ENCODE measurements around the gene KCNIP4.

KCNIP4 gene

GRCh38 chr4:21896767-21897166 lies 51.8 kb downstream of the KCNIP4 start:
- ChIA-PET CTCF (no interaction called here), POLR2A (ENCODE audit: low non-redundant PET) (no interaction called here)
- no peak for TF ChIP-seq CTCF (conservative IDR thresholded peaks at IDR 0.05; ENCODE audit: low read depth)
- H3K27ac ChIP-seq: no peak overlapping the region
- DNase-seq (ENCODE audit: low spot score): no peak

- POLR2A ChIA-PET (ENCODE audit: low non-redundant PET): no interaction called here
- no peak overlapping the region for H3K27ac ChIP-seq
- DNase-seq (ENCODE audit: low spot score): no peak
- TF ChIP-seq CTCF (conservative IDR thresholded peaks at IDR 0.05; ENCODE audit: low read depth): no peak
- CTCF ChIA-PET: no interaction called here
Observed at GRCh38 chr4:21893136-21893535, 55.4 kb downstream of the KCNIP4 start.

GRCh38 chr4:21890231-21890630 lies 58.3 kb downstream of the KCNIP4 start:
- DNase-seq (ENCODE audit: low spot score): no peak
- CTCF ChIA-PET: no interaction called here
- no peak for TF ChIP-seq CTCF (conservative IDR thresholded peaks at IDR 0.05; ENCODE audit: low read depth)
- POLR2A ChIA-PET (ENCODE audit: low non-redundant PET): no interaction called here
- H3K27ac ChIP-seq: no peak overlapping the region

- ChIA-PET POLR2A (ENCODE audit: low non-redundant PET) (no interaction called here), CTCF (no interaction called here)
- no peak for TF ChIP-seq CTCF (conservative IDR thresholded peaks at IDR 0.05; ENCODE audit: low read depth)
- DNase-seq (ENCODE audit: low spot score): peak; percentile 36
- no peak overlapping the region for H3K27ac ChIP-seq
Observed at GRCh38 chr4:21888195-21888976, 60.2 kb downstream of the KCNIP4 start.

GRCh38 chr4:21887481-21887880 lies 61.1 kb downstream of the KCNIP4 start:
- H3K27ac ChIP-seq: no peak overlapping the region
- no peak for TF ChIP-seq CTCF (conservative IDR thresholded peaks at IDR 0.05; ENCODE audit: low read depth)
- CTCF ChIA-PET: no interaction called here
- POLR2A ChIA-PET (ENCODE audit: low non-redundant PET): no interaction called here
- DNase-seq (ENCODE audit: low spot score): no peak

- ChIA-PET CTCF (no interaction called here), POLR2A (ENCODE audit: low non-redundant PET) (no interaction called here)
- TF ChIP-seq CTCF (conservative IDR thresholded peaks at IDR 0.05; ENCODE audit: low read depth): no peak
- H3K27ac ChIP-seq: no peak overlapping the region
- DNase-seq (ENCODE audit: low spot score): no peak
Observed at GRCh38 chr4:21885770-21886169, 62.8 kb downstream of the KCNIP4 start.
